Aorta (tissue), 5 donors: ENCODE data around the gene VPS13D. TPM values are rescaled to one million over a fixed set of nuclear protein-coding genes. Genes with fewer than 3 reads are reported as not detected.

Source experiments
- ATAC-seq: fragments of 200-7000 bp; cut with Tn5 transposase; one replicate; pipeline ENCODE4 v1.9.1; 2022; ENCODE audit warnings: moderate library complexity; ENCODE audit not compliant: low FRiP score
- DNase-seq, 2 donors: peaks; one replicate each; pipeline ENCODE4 v3.0.0-alpha.2; 2020
- H3K27ac ChIP-seq, 2 donors: one replicate each; pipeline ENCODE4 v1.5.1; 2013; ENCODE audit warnings: low read length in 2 of 2, mild to moderate bottlenecking in 2 of 2, moderate library complexity in 2 of 2, control low read depth in 1 of 2, inconsistent platforms in 1 of 2, low read depth in 1 of 2
- H3K27me3 ChIP-seq, 2 donors: one replicate each; pipeline ENCODE4 v1.6.1; 2013; ENCODE audit warnings: control low read depth in 1 of 2, low read length in 1 of 2, mild to moderate bottlenecking in 1 of 2, moderate library complexity in 1 of 2; ENCODE audit not compliant: insufficient read depth in 2 of 2, control insufficient read depth in 1 of 2
- H3K36me3 ChIP-seq, 2 donors: one replicate each; pipeline ENCODE4 v1.6.1; 2013; ENCODE audit warnings: control low read depth in 1 of 2, low read length in 1 of 2, mild to moderate bottlenecking in 1 of 2; ENCODE audit not compliant: insufficient read depth in 2 of 2, control insufficient read depth in 1 of 2
- H3K4me1 ChIP-seq, 2 donors: one replicate each; pipeline ENCODE4 v1.6.1; 2013; ENCODE audit warnings: low read length in 2 of 2, control low read depth in 1 of 2, mild to moderate bottlenecking in 1 of 2, moderate library complexity in 1 of 2; ENCODE audit not compliant: insufficient read depth in 2 of 2, control insufficient read depth in 1 of 2
- H3K4me3 ChIP-seq, 2 donors: one replicate each; pipeline ENCODE4 v1.5.1; 2013; ENCODE audit warnings: low read length in 2 of 2, control low read depth in 1 of 2, mild to moderate bottlenecking in 1 of 2
- H3K9me3 ChIP-seq: one replicate; pipeline ENCODE4 v1.6.1; 2013; ENCODE audit warnings: mild to moderate bottlenecking, low read length; ENCODE audit not compliant: control insufficient read depth
- WGBS, 2 donors: extraction: QIAGEN DNeasy Blood & Tissue Kit; methylation state at CpG; one replicate each; pipeline ENCODE4 v1.1.7; 2013; 5-methylcytosine and 5-hydroxymethylcytosine counted together
- intact Hi-C, 2 donors: fragments of 100-400 bp; cut with DNase I; formaldehyde crosslinking; loops; one replicate each; pipeline versions ENCODE4 v1.14.2 to v1.15.0; 2022
- polyA plus RNA-seq, 2 donors: library from polyadenylated mRNA; stranded (reverse); fragments of 200-250 nt; gene quantifications; one replicate each; pipeline ENCODE4 v1.2.3, GENCODE V29; 2013
- total RNA-seq, 2 donors: library from RNA; stranded (reverse); fragmentation: NEBNext Ultra II Directional; extraction: Animal tissue kit (Norgen Biotek cat#: 25700); gene quantifications; one replicate each; pipeline ENCODE4 v1.2.1, GENCODE V29; 2021
- donor health status: healthy with polysubstance abuse.
- donor health status: Bipolar disorder and iron deficiency.
- donor health status: DM: no; HTN: no; CAD: no.
- donor health status: DM: no; HTN: no; CAD: no.
- donor health status: DM: yes; HTN: yes; CAD: no.

The VPS13D gene
- total and polyA plus RNA-seq, 4 donors, result 15.8 to 134 (median 58.9) TPM

GRCh38 chr1:12475101-12475500 is 245.3 kb downstream of the VPS13D start:
- Histone ChIP-seq H3K9me3 (no peaks in the 10 kb centered on the region), H3K27ac (peak overlapping the region; percentile 51 to 87), H3K27me3 (no peaks in the 10 kb centered on the region), H3K4me3 (no peak overlapping the region), H3K4me1 (peaks cover 3 to 18% of the 10 kb centered on the region in 2 donors), H3K36me3 (no peaks in the 10 kb centered on the region)
- DNase-seq (no peak), ATAC-seq (no peak)
- intact Hi-C loops, result no loop called here
- 8 to 25% methylated on average over 1 of the region's 1 CpG for WGBS, 2 donors

GRCh38 chr1:12475530-12475934 is 245.7 kb downstream of the VPS13D start:
- H3K27me3 ChIP-seq, result no peaks in the 10 kb centered on the region
- H3K36me3 ChIP-seq, result no peaks in the 10 kb centered on the region
- WGBS, 2 donors, result 17 to 20% methylated on average over 3 of the region's 3 CpGs
- peaks cover 2 to 22% of the 10 kb centered on the region in 2 donors for H3K4me1 ChIP-seq
- ATAC-seq (no peak), DNase-seq (no peak)
- H3K27ac ChIP-seq, result peak overlapping the region; percentile 51 to 87
- H3K4me3 ChIP-seq, result no peak overlapping the region
- no peaks in the 10 kb centered on the region for H3K9me3 ChIP-seq
- intact Hi-C loops, result no loop called here

- 8 to 15% methylated on average over 2 of the region's 2 CpGs for WGBS, 2 donors
- Histone ChIP-seq H3K9me3 (no peaks in the 10 kb centered on the region), H3K4me1 (peaks cover 2 to 23% of the 10 kb centered on the region in 2 donors), H3K27me3 (no peaks in the 10 kb centered on the region), H3K4me3 (no peak overlapping the region), H3K27ac (peak overlapping the region in 1 of 2 donors; percentile 52), H3K36me3 (no peaks in the 10 kb centered on the region)
- intact Hi-C loops, result no loop called here
- ATAC-seq (no peak), DNase-seq (no peak)
Measured at GRCh38 chr1:12475947-12476346, 246.1 kb downstream of the VPS13D start.

GRCh38 chr1:12477314-12477713 is 247.5 kb downstream of the VPS13D start:
- H3K27ac ChIP-seq, result peak overlapping the region in 1 of 2 donors; percentile 68
- intact Hi-C loops, result no loop called here
- 89 to 95% methylated on average over 5 of the region's 5 CpGs for WGBS, 2 donors
- H3K9me3 ChIP-seq, result no peaks in the 10 kb centered on the region
- no peaks in the 10 kb centered on the region for H3K27me3 ChIP-seq
- ATAC-seq, result no peak
- no peaks in the 10 kb centered on the region for H3K36me3 ChIP-seq
- peaks cover 2 to 23% of the 10 kb centered on the region in 2 donors for H3K4me1 ChIP-seq
- DNase-seq, result no peak
- H3K4me3 ChIP-seq, result no peak overlapping the region

- H3K9me3 ChIP-seq, result no peaks in the 10 kb centered on the region
- intact Hi-C loops, result no loop called here
- peak overlapping the region in 1 of 2 donors; percentile 68 for H3K27ac ChIP-seq
- ATAC-seq, result peak; percentile 90
- peaks cover 2 to 23% of the 10 kb centered on the region in 2 donors for H3K4me1 ChIP-seq
- H3K36me3 ChIP-seq, result no peaks in the 10 kb centered on the region
- no peaks in the 10 kb centered on the region for H3K27me3 ChIP-seq
- DNase-seq, result peak; percentile 88 to 89
- no peak overlapping the region for H3K4me3 ChIP-seq
- 3 to 4% methylated on average over 19 of the region's 19 CpGs for WGBS, 2 donors
Measured at GRCh38 chr1:12477936-12478611, 248.2 kb downstream of the VPS13D start.

- peak overlapping the region in 1 of 2 donors; percentile 39 for H3K27ac ChIP-seq
- no peaks in the 10 kb centered on the region for H3K27me3 ChIP-seq
- H3K9me3 ChIP-seq, result no peaks in the 10 kb centered on the region
- no peak for ATAC-seq
- H3K36me3 ChIP-seq, result no peaks in the 10 kb centered on the region
- 33 to 40% methylated on average over 11 of the region's 11 CpGs for WGBS, 2 donors
- DNase-seq, result no peak
- intact Hi-C loops, result no loop called here
- peaks cover 2 to 23% of the 10 kb centered on the region in 2 donors for H3K4me1 ChIP-seq
- H3K4me3 ChIP-seq, result no peak overlapping the region
Measured at GRCh38 chr1:12478612-12478985, 248.8 kb downstream of the VPS13D start.

GRCh38 chr1:12479311-12479710 is 249.5 kb downstream of the VPS13D start:
- no peaks in the 10 kb centered on the region for H3K36me3 ChIP-seq
- no peak overlapping the region for H3K4me3 ChIP-seq
- no peak for ATAC-seq
- no peak for DNase-seq
- H3K4me1 ChIP-seq, result peaks cover 2 to 18% of the 10 kb centered on the region in 2 donors
- 89 to 94% methylated on average over 6 of the region's 6 CpGs for WGBS, 2 donors
- no peaks in the 10 kb centered on the region for H3K9me3 ChIP-seq
- H3K27me3 ChIP-seq, result no peaks in the 10 kb centered on the region
- intact Hi-C loops, result no loop called here
- H3K27ac ChIP-seq, result no peak overlapping the region

GRCh38 chr1:12480041-12480440 is 250.2 kb downstream of the VPS13D start:
- 95 to 100% methylated on average over 3 of the region's 3 CpGs for WGBS, 2 donors
- ATAC-seq, result no peak
- no peaks in the 10 kb centered on the region for H3K36me3 ChIP-seq
- intact Hi-C loops, result no loop called here
- no peaks in the 10 kb centered on the region for H3K27me3 ChIP-seq
- no peak overlapping the region for H3K4me3 ChIP-seq
- peak overlapping the region in 1 of 2 donors; percentile 5 for H3K27ac ChIP-seq
- no peak for DNase-seq
- no peaks in the 10 kb centered on the region for H3K9me3 ChIP-seq
- H3K4me1 ChIP-seq, result peaks cover 2 to 17% of the 10 kb centered on the region in 2 donors

GRCh38 chr1:12480748-12481362 is 251.0 kb downstream of the VPS13D start:
- intact Hi-C loops, result loop anchor here in 1 of 2 donors (1.0 kb wide), 1 partner anchor 35 kb away; no protein-coding TSS in a partner anchor
- ATAC-seq (peak; percentile 26), DNase-seq (peak in 1 of 2 donors; percentile 62)
- no peak overlapping the region for H3K4me3 ChIP-seq
- H3K27me3 ChIP-seq, result no peaks in the 10 kb centered on the region
- no peaks in the 10 kb centered on the region for H3K9me3 ChIP-seq
- H3K4me1 ChIP-seq, result peaks cover 2 to 18% of the 10 kb centered on the region in 2 donors
- H3K36me3 ChIP-seq, result no peaks in the 10 kb centered on the region
- peak overlapping the region in 1 of 2 donors; percentile 49 for H3K27ac ChIP-seq
- WGBS, 2 donors, result 63 to 74% methylated on average over 5 of the region's 5 CpGs
